Transverse colon (tissue), 3 donors: ENCODE data around the gene SECTM1.
"Not testable (repeated sequence)": the region's sequence is repeated elsewhere in the genome, so short reads cannot be mapped to it uniquely, and the experiment has no call there.

ENCODE experiments used
- CTCF ChIP-seq, 5 experiments: fragments of 200-600 bp in 3 of 5; fragments of 450-650 bp in 2 of 5; sonication (generic) in 3 of 5; IDR thresholded peaks; 1 replicate in 2 of 5; 2 replicates in 3 of 5; pipeline ENCODE4 v1.5.1; 2016 to 2017; ENCODE audit warnings: antibody characterized with exemption in 5 of 5, inconsistent platforms in 3 of 5, mild to moderate bottlenecking in 2 of 5, moderate library complexity in 1 of 5
- POLR2A ChIP-seq: fragments of 450-650 bp; IDR thresholded peaks from one replicate; pipeline ENCODE4 v1.6.1; 2016; ENCODE audit warnings: antibody characterized with exemption, mild to moderate bottlenecking, moderate library complexity

- not testable (repeated sequence) for TF ChIP-seq CTCF (IDR thresholded peaks at IDR 0.05); POLR2A
Measured at GRCh38 chr17:82377294-82377693, 43.7 kb upstream of the SECTM1 start.
